HEK293T (cell line): ENCODE measurements around the gene TMEM150B.

Source experiments
- SUZ12 ChIP-seq: fragments of 450-650 bp; IDR thresholded peaks from 2 replicates; pipeline ENCODE4 v1.6.1; 2016; ENCODE audit warnings: mild to moderate bottlenecking
- ZNF384 ChIP-seq: fragments of 450-650 bp; IDR thresholded peaks from 2 replicates; pipeline ENCODE4 v1.6.1; 2016

- TF ChIP-seq ZNF384 (no peak), SUZ12 (no peak)
These were observed 8.5 kb downstream of the TMEM150B start for GRCh38 chr19:55316646-55317045.
